Neutrophil (primary cell): Measurements from ENCODE around the gene LTBP1.

Source experiments
- H3K27ac ChIP-seq: fragments of 200-600 bp; sonication (generic); 2 replicates; pipeline ENCODE4 v1.5.1; 2016; ENCODE audit warnings: mild to moderate bottlenecking, moderate library complexity
- H3K27me3 ChIP-seq: fragments of 200-600 bp; sonication (generic); 2 replicates; pipeline ENCODE4 v1.6.0; 2016; ENCODE audit warnings: mild to moderate bottlenecking
- H3K36me3 ChIP-seq: fragments of 200-600 bp; sonication (generic); 2 replicates; pipeline ENCODE4 v1.5.1; 2017
- H3K4me1 ChIP-seq, 2 experiments: fragments of 200-600 bp in 1 of 2; sonication (generic) in 1 of 2; 1 replicate in 1 of 2; 2 replicates in 1 of 2; pipeline versions ENCODE4 v1.5.1 to v1.6.1; 2013 to 2016; ENCODE audit warnings: low read depth in 1 of 2, low read length in 1 of 2, mild to moderate bottlenecking in 1 of 2, moderate library complexity in 1 of 2; ENCODE audit not compliant: control insufficient read depth in 1 of 2, insufficient read depth in 1 of 2
- H3K4me3 ChIP-seq, 2 experiments: fragments of 200-600 bp in 1 of 2; sonication (generic) in 1 of 2; 1 replicate in 1 of 2; 2 replicates in 1 of 2; pipeline ENCODE4 v1.5.1; 2013 to 2016; ENCODE audit warnings: low read depth in 1 of 2, low read length in 1 of 2, mild to moderate bottlenecking in 1 of 2, moderate library complexity in 1 of 2
- H3K9me3 ChIP-seq: fragments of 200-600 bp; sonication (generic); 2 replicates; pipeline ENCODE4 v1.5.1; 2016
- TF ChIP-seq, protein P1 (sequence below): fragments of 200-600 bp; sonication (generic); IDR thresholded peaks from 2 replicates; pipeline ENCODE4 v1.5.1; 2016; ENCODE audit warnings: antibody characterized with exemption

The LTBP1 gene

DNA sequence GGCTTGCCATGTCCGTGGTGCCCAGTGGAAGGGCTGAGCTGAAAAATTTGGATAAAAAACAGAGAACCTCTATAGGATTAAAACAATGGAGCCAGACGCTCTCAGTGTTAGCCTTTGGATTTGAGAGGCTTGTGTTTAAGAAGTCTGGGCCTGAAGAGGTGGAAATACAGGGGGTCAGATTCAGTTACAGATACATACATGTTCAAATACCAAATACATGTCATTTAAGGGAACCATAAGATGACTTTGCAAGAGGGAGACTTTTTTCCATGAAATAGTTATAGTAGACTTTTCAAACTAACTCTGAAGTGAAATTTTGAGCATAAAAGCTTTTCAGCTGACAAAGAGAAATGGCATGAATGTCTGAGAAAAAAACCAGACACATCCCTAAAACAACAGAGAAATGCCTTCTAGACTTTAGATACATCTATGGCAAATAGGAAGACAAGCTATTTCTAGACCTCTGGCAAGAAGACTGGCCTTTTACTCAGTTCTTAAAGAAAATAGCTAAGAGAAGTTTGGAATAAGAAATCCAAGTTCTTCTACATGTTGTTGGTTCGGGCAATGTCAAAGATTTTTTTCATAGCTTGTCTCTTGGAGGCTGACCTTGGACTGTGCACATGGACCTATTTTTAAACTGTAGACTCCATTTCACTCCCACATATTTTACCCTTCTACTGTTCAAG is 112.9 kb downstream of the LTBP1 start:
- no peaks in the 10 kb centered on the region for H3K27me3 ChIP-seq
- TF ChIP-seq, protein P1, sequence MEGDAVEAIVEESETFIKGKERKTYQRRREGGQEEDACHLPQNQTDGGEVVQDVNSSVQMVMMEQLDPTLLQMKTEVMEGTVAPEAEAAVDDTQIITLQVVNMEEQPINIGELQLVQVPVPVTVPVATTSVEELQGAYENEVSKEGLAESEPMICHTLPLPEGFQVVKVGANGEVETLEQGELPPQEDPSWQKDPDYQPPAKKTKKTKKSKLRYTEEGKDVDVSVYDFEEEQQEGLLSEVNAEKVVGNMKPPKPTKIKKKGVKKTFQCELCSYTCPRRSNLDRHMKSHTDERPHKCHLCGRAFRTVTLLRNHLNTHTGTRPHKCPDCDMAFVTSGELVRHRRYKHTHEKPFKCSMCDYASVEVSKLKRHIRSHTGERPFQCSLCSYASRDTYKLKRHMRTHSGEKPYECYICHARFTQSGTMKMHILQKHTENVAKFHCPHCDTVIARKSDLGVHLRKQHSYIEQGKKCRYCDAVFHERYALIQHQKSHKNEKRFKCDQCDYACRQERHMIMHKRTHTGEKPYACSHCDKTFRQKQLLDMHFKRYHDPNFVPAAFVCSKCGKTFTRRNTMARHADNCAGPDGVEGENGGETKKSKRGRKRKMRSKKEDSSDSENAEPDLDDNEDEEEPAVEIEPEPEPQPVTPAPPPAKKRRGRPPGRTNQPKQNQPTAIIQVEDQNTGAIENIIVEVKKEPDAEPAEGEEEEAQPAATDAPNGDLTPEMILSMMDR, result no peak
- H3K4me1 ChIP-seq, result no peaks in the 10 kb centered on the region
- no peak overlapping the region for H3K27ac ChIP-seq
- no peaks in the 10 kb centered on the region for H3K9me3 ChIP-seq
- no peaks in the 10 kb centered on the region for H3K36me3 ChIP-seq
- no peak overlapping the region for H3K4me3 ChIP-seq

DNA sequence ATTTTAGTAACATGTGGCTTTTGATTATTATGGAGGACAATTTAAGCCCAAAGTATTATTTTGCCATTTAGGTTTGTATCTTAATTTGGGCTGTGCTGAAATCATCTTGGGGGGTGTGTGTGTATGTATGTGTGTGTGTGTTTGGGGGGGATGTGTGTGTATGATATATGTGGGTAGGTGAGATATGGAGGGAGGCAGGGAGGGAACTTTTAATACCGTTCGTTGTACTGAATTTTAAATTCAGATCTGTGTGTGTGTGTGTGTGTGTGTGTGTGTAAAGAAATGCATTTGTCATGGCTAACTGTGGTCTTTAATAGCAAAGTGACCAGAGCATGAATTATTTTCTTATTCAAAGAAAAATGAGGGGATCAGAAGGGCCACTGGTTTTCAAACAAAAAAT is 113.7 kb downstream of the LTBP1 start:
- no peaks in the 10 kb centered on the region for H3K9me3 ChIP-seq
- H3K27me3 ChIP-seq, result no peaks in the 10 kb centered on the region
- H3K4me3 ChIP-seq, result no peak overlapping the region
- no peaks in the 10 kb centered on the region for H3K36me3 ChIP-seq
- TF ChIP-seq, protein P1, result no peak
- H3K27ac ChIP-seq, result no peak overlapping the region
- H3K4me1 ChIP-seq, result no peaks in the 10 kb centered on the region

DNA sequence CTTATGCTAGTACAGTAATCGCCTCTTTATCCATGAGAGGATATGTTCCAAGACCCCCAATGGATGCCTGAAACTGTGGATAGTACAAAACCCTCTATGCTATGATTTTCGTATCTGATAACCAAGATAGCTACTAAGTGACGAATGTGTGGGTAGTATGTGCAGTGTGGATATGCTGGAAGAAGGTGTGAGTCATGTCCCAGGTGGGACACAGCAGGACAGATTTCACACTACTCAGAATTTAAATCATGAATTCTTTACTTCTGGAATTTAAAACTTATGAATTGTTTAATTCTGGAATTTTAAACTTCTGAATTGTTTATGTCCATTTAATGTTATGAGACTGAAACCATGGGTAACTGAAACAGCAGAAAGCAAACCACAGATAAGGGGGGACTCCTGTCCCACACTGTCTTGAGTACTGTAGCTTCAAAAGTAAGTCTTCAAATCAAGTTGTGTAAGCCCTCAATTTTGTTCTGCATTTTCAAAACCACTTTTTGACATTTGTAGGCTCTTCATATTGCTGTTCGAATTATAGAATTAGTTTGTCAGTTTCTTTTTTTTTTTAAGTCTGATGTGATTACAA is 116.0 kb downstream of the LTBP1 start:
- Histone ChIP-seq H3K4me1 (no peaks in the 10 kb centered on the region), H3K36me3 (no peaks in the 10 kb centered on the region), H3K9me3 (no peaks in the 10 kb centered on the region), H3K4me3 (no peak overlapping the region), H3K27me3 (no peaks in the 10 kb centered on the region), H3K27ac (no peak overlapping the region)
- TF ChIP-seq, protein P1, result no peak

DNA sequence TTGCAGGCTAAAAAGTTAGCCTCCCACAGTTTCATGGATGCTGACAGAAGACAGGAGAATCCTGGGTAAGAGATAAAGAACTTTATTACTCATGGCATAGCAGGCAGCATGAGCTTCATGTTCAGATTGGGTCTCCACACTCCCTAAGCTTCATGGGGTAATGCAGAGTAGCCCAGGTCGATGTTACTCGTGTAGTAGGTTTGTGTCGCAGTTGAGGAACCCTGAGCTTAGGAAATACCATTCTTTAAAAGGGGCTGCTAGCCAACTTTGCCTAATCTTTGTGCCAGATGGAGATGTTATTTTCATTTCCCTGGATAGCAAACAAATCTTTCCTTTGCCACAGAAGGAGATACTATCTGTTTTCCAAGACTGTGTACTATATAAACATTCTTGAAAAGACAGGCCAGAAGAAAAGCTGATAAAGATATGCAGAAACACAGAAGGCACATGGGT is 117.6 kb downstream of the LTBP1 start:
- H3K9me3 ChIP-seq, result no peaks in the 10 kb centered on the region
- TF ChIP-seq, protein P1, result no peak
- no peak overlapping the region for H3K4me3 ChIP-seq
- no peaks in the 10 kb centered on the region for H3K4me1 ChIP-seq
- no peak overlapping the region for H3K27ac ChIP-seq
- H3K27me3 ChIP-seq, result no peaks in the 10 kb centered on the region
- H3K36me3 ChIP-seq, result no peaks in the 10 kb centered on the region

DNA sequence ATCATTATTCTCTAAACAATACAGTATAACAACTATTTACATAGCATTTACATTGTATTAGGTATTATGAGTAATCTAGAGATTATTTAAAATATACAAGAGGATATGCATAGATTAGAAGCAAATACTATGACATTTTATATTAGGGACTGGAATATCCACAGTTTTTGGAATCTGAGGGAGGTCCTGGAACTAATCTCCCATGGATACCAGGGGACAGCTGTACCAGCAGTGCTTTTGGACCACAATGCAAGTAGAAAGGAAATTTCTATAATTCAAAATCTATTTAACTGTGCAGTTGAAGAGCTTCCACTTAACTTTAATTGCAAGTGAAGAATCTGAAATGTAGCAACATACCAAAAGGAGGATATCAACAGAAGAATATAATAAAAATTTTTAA is 120.8 kb downstream of the LTBP1 start:
- no peaks in the 10 kb centered on the region for H3K36me3 ChIP-seq
- H3K27me3 ChIP-seq, result no peaks in the 10 kb centered on the region
- no peak overlapping the region for H3K4me3 ChIP-seq
- no peaks in the 10 kb centered on the region for H3K9me3 ChIP-seq
- H3K27ac ChIP-seq, result no peak overlapping the region
- H3K4me1 ChIP-seq, result no peaks in the 10 kb centered on the region
- TF ChIP-seq, protein P1, result no peak
